Spleen (tissue), 7 donors: ENCODE measurements around the gene RNF169.

ENCODE experiments used
- POLR2A ChIP-seq, 3 donors: fragments of 450-650 bp; IDR thresholded peaks; one replicate each; pipeline ENCODE4 v1.5.1; 2017; ENCODE audit warnings: antibody characterized with exemption in 3 of 3, mild to moderate bottlenecking in 1 of 3
- TF ChIP-seq, protein P1 (sequence below), 11 experiments: fragments of 200-600 bp in 7 of 11; fragments of 450-650 bp in 4 of 11; sonication (generic) in 4 of 11; IDR thresholded peaks in 8 of 11; conservative IDR thresholded peaks in 3 of 11; 1 replicate in 7 of 11; 2 replicates in 4 of 11; pipeline versions ENCODE4 v1.4.0 to v1.8.0; 2016 to 2021; ENCODE audit warnings: antibody characterized with exemption in 11 of 11, inconsistent platforms in 4 of 11, mild to moderate bottlenecking in 1 of 11
- donor health status: DM: no; HTN: no; CAD: no; lungs with moderate emphysema.
- donor health status: DM: no; HTN: no; CAD: no.
- donor health status: DM: no; HTN: no; CAD: no.

GRCh38 chr11:74773476-74773875 lies 24.8 kb downstream of the RNF169 start:
- TF ChIP-seq, protein P1, sequence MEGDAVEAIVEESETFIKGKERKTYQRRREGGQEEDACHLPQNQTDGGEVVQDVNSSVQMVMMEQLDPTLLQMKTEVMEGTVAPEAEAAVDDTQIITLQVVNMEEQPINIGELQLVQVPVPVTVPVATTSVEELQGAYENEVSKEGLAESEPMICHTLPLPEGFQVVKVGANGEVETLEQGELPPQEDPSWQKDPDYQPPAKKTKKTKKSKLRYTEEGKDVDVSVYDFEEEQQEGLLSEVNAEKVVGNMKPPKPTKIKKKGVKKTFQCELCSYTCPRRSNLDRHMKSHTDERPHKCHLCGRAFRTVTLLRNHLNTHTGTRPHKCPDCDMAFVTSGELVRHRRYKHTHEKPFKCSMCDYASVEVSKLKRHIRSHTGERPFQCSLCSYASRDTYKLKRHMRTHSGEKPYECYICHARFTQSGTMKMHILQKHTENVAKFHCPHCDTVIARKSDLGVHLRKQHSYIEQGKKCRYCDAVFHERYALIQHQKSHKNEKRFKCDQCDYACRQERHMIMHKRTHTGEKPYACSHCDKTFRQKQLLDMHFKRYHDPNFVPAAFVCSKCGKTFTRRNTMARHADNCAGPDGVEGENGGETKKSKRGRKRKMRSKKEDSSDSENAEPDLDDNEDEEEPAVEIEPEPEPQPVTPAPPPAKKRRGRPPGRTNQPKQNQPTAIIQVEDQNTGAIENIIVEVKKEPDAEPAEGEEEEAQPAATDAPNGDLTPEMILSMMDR (IDR thresholded peaks at IDR 0.05 in 8 of 11, conservative IDR thresholded peaks at IDR 0.05 in 3 of 11), result no peak
- no peak for TF ChIP-seq POLR2A (IDR thresholded peaks at IDR 0.05)
